Vagina (tissue), 2 donors: ENCODE measurements around the gene GLS2. TPM values are rescaled to one million over a fixed set of nuclear protein-coding genes. Genes with fewer than 3 reads are reported as not detected.

Experiments
- DNase-seq, 2 donors: peaks; one replicate each; pipeline ENCODE4 v3.0.0-alpha.2; 2017; ENCODE audit errors: extremely low spot score in 2 of 2
- H3K27ac ChIP-seq: fragments of 200-600 bp; sonication (generic); one replicate; pipeline ENCODE4 v1.5.1; 2019
- H3K27me3 ChIP-seq: fragments of 200-600 bp; sonication (generic); one replicate; pipeline ENCODE4 v1.5.1; 2019
- H3K36me3 ChIP-seq, 2 donors: fragments of 200-600 bp; sonication (generic); one replicate each; pipeline ENCODE4 v1.5.1; 2017 to 2019
- H3K4me1 ChIP-seq: fragments of 200-600 bp; sonication (generic); one replicate; pipeline ENCODE4 v1.5.1; 2019
- H3K4me3 ChIP-seq, 2 donors: fragments of 200-600 bp; sonication (generic); 1 replicate in 1 of 2; 2 replicates in 1 of 2; pipeline ENCODE4 v1.5.1; 2016 to 2019
- H3K9me3 ChIP-seq: fragments of 200-600 bp; sonication (generic); one replicate; pipeline ENCODE4 v1.5.1; 2019
- POLR2A ChIP-seq, 2 donors: fragments of 450-650 bp; IDR thresholded peaks; one replicate each; pipeline ENCODE4 v1.6.1; 2017; ENCODE audit warnings: antibody characterized with exemption in 2 of 2, mild to moderate bottlenecking in 2 of 2, moderate library complexity in 2 of 2
- POLR2AphosphoS5 ChIP-seq, 2 donors: sonication (generic); formaldehyde crosslinking; IDR thresholded peaks; one replicate each; pipeline ENCODE4 v1.9.0; 2017; ENCODE audit warnings: antibody characterized with exemption in 2 of 2, mild to moderate bottlenecking in 2 of 2, low read depth in 1 of 2; ENCODE audit not compliant: insufficient read depth in 1 of 2
- intact Hi-C: fragments of 100-400 bp; cut with DNase I; formaldehyde crosslinking; loops from one replicate; pipeline ENCODE4 v1.15.1; 2023
- total RNA-seq: library from RNA; depleted of rRNA; stranded (reverse); fragments of >200 nt; gene quantifications from one replicate; pipeline ENCODE4 v1.2.3, GENCODE V29; 2016
- TF ChIP-seq, protein P1 (sequence below), 3 experiments: fragments of 450-650 bp in 2 of 3; fragments of 200-600 bp in 1 of 3; sonication (generic) in 1 of 3; IDR thresholded peaks; one replicate each; pipeline ENCODE4 v1.5.1; 2017 to 2019; ENCODE audit warnings: antibody characterized with exemption in 3 of 3, mild to moderate bottlenecking in 2 of 3, moderate library complexity in 2 of 3

The GLS2 gene
- total RNA-seq, 1 donor from 2014 or later, result 5.2 TPM

GRCh38 chr12:56476143-56476542 is 11.8 kb downstream of the GLS2 start:
- H3K27ac ChIP-seq, result no peak overlapping the region
- no peak overlapping the region for H3K4me3 ChIP-seq
- TF ChIP-seq POLR2A (IDR thresholded peaks at IDR 0.05) (no peak), POLR2AphosphoS5 (IDR thresholded peaks at IDR 0.05; ENCODE audit: insufficient read depth in 1 of 2, low read depth in 1 of 2) (no peak)
- TF ChIP-seq, protein P1, sequence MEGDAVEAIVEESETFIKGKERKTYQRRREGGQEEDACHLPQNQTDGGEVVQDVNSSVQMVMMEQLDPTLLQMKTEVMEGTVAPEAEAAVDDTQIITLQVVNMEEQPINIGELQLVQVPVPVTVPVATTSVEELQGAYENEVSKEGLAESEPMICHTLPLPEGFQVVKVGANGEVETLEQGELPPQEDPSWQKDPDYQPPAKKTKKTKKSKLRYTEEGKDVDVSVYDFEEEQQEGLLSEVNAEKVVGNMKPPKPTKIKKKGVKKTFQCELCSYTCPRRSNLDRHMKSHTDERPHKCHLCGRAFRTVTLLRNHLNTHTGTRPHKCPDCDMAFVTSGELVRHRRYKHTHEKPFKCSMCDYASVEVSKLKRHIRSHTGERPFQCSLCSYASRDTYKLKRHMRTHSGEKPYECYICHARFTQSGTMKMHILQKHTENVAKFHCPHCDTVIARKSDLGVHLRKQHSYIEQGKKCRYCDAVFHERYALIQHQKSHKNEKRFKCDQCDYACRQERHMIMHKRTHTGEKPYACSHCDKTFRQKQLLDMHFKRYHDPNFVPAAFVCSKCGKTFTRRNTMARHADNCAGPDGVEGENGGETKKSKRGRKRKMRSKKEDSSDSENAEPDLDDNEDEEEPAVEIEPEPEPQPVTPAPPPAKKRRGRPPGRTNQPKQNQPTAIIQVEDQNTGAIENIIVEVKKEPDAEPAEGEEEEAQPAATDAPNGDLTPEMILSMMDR (IDR thresholded peaks at IDR 0.05), result no peak
- no peaks in the 10 kb centered on the region for H3K9me3 ChIP-seq
- intact Hi-C loops, result no loop called here
- no peaks in the 10 kb centered on the region for H3K36me3 ChIP-seq
- no peaks in the 10 kb centered on the region for H3K27me3 ChIP-seq
- no peaks in the 10 kb centered on the region for H3K4me1 ChIP-seq
- no peak for DNase-seq

DNA sequence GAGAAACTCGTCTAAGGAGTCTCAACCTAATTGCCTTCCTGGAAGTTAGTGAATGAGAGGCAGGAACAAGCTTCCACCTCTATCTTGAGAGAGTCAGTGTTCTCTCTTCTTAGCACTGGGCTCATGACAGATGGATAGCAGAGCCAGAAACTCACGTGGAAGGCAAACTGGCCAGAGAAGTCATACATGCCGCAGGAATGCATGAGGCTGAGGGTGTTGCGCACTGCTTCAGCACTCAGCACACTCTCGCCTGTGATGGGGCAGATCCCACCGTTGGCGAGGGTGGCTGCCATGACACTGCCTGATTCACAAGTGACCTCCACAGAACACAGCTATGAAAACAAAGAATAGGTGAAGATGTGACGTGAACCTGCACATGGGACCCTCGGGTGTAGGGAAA is 13.6 kb downstream of the GLS2 start:
- Histone ChIP-seq H3K9me3 (no peaks in the 10 kb centered on the region), H3K27me3 (no peaks in the 10 kb centered on the region), H3K4me3 (no peak overlapping the region), H3K27ac (no peak overlapping the region), H3K4me1 (peaks cover 7% of the 10 kb centered on the region), H3K36me3 (no peaks in the 10 kb centered on the region)
- TF ChIP-seq POLR2AphosphoS5 (IDR thresholded peaks at IDR 0.05; ENCODE audit: insufficient read depth in 1 of 2, low read depth in 1 of 2) (no peak), POLR2A (IDR thresholded peaks at IDR 0.05) (no peak)
- TF ChIP-seq, protein P1 (IDR thresholded peaks at IDR 0.05), result no peak
- no peak for DNase-seq
- intact Hi-C loops, result no loop called here

- Histone ChIP-seq H3K36me3 (no peaks in the 10 kb centered on the region), H3K4me3 (peak overlapping the region; percentile 75 to 83), H3K27me3 (no peaks in the 10 kb centered on the region), H3K9me3 (no peaks in the 10 kb centered on the region), H3K4me1 (peaks cover 19% of the 10 kb centered on the region), H3K27ac (peak overlapping the region; percentile 89)
- no peak for DNase-seq
- TF ChIP-seq, protein P1 (IDR thresholded peaks at IDR 0.05), result no peak
- TF ChIP-seq POLR2AphosphoS5 (IDR thresholded peaks at IDR 0.05; ENCODE audit: insufficient read depth in 1 of 2, low read depth in 1 of 2) (no peak), POLR2A (IDR thresholded peaks at IDR 0.05) (no peak)
- intact Hi-C loops, result no loop called here
These were observed 18.7 kb downstream of the GLS2 start for GRCh38 chr12:56469007-56469930.

GRCh38 chr12:56468216-56469006 is 19.6 kb downstream of the GLS2 start, which contains the start of gene SPRYD4:
TSS of gene SPRYD4 (plus strand) at chr12:56468578. CDS start at chr12:56468592, 14 bp downstream.
- intact Hi-C loops, result no loop called here
- H3K9me3 ChIP-seq, result no peaks in the 10 kb centered on the region
- DNase-seq, result peak in 1 of 2 donors; percentile 93

More at GRCh38 chr12:56468216-56469006, 19.6 kb downstream of the GLS2 start, which contains the start of gene SPRYD4:
- Histone ChIP-seq H3K27me3 (no peaks in the 10 kb centered on the region), H3K4me1 (peaks cover 19% of the 10 kb centered on the region), H3K27ac (peak within 1 kb of the TSS; percentile 89), H3K4me3 (peak within 1 kb of the TSS; percentile 75 to 83), H3K36me3 (no peaks in the 10 kb centered on the region)
- TF ChIP-seq, protein P1 (IDR thresholded peaks at IDR 0.05), result peak; percentile 21 to 55 (median 22)
- TF ChIP-seq POLR2A (IDR thresholded peaks at IDR 0.05) (peak in 1 of 2 donors; percentile 78), POLR2AphosphoS5 (IDR thresholded peaks at IDR 0.05; ENCODE audit: insufficient read depth in 1 of 2, low read depth in 1 of 2) (peak; percentile 97 to 99)
